ENCODE data around the gene HES7. TPM values are rescaled to one million over a fixed set of nuclear protein-coding genes. Genes with fewer than 3 reads are reported as not detected.

HES7 gene
- total and polyA plus RNA-seq, 4 donors = 0.19 to 1.6 (median 0.30) TPM; not detected in 1

GRCh38 chr17:8089728-8090127 is 34.2 kb downstream of the HES7 start:
- Histone ChIP-seq H3K4me3 (ENCODE audit: low read length in 2 of 2) (no peak overlapping the region), H3K27ac (ENCODE audit: low read depth in 1 of 2, low read length in 2 of 2) (no peak overlapping the region), H3K27me3 (ENCODE audit: control insufficient read depth in 1 of 2, insufficient read depth in 2 of 2, low read length in 1 of 2) (peaks cover 0 to 2% of the 10 kb centered on the region in 2 donors), H3K4me1 (ENCODE audit: control insufficient read depth in 1 of 2, insufficient read depth in 2 of 2, low read length in 2 of 2) (no peaks in the 10 kb centered on the region), H3K9me3 (ENCODE audit: control insufficient read depth, low read length) (no peaks in the 10 kb centered on the region), H3K36me3 (ENCODE audit: control insufficient read depth in 1 of 2, insufficient read depth in 2 of 2, low read length in 1 of 2) (no peaks in the 10 kb centered on the region)
- intact Hi-C loops (cut with DNase I) = loop anchor here in 1 of 2 donors (10.0 kb wide), 1 partner anchor 215 kb away; no protein-coding TSS in a partner anchor
- ATAC-seq (ENCODE audit: low FRiP score) = no peak
- no peak for DNase-seq
- WGBS, 2 donors = 61 to 65% methylated on average over 6 of the region's 6 CpGs

GRCh38 chr17:8087952-8088230 is 36.0 kb downstream of the HES7 start:
- DNase-seq (no peak), ATAC-seq (ENCODE audit: low FRiP score) (no peak)
- Histone ChIP-seq H3K4me3 (ENCODE audit: low read length in 2 of 2) (no peak overlapping the region), H3K27ac (ENCODE audit: low read depth in 1 of 2, low read length in 2 of 2) (no peak overlapping the region), H3K27me3 (ENCODE audit: control insufficient read depth in 1 of 2, insufficient read depth in 2 of 2, low read length in 1 of 2) (peaks cover 0 to 2% of the 10 kb centered on the region in 2 donors), H3K4me1 (ENCODE audit: control insufficient read depth in 1 of 2, insufficient read depth in 2 of 2, low read length in 2 of 2) (no peaks in the 10 kb centered on the region), H3K9me3 (ENCODE audit: control insufficient read depth, low read length) (no peaks in the 10 kb centered on the region), H3K36me3 (ENCODE audit: control insufficient read depth in 1 of 2, insufficient read depth in 2 of 2, low read length in 1 of 2) (no peaks in the 10 kb centered on the region)
- intact Hi-C loops (cut with DNase I) = no loop called here
- 62 to 66% methylated on average over 5 of the region's 5 CpGs for WGBS, 2 donors

- Histone ChIP-seq H3K9me3 (ENCODE audit: control insufficient read depth, low read length) (no peaks in the 10 kb centered on the region), H3K36me3 (ENCODE audit: control insufficient read depth in 1 of 2, insufficient read depth in 2 of 2, low read length in 1 of 2) (no peaks in the 10 kb centered on the region), H3K4me1 (ENCODE audit: control insufficient read depth in 1 of 2, insufficient read depth in 2 of 2, low read length in 2 of 2) (no peaks in the 10 kb centered on the region), H3K27me3 (ENCODE audit: control insufficient read depth in 1 of 2, insufficient read depth in 2 of 2, low read length in 1 of 2) (peaks cover 0 to 2% of the 10 kb centered on the region in 2 donors), H3K4me3 (ENCODE audit: low read length in 2 of 2) (no peak within 1 kb of the TSS), H3K27ac (ENCODE audit: low read depth in 1 of 2, low read length in 2 of 2) (no peak within 1 kb of the TSS)
- no peak for DNase-seq
- intact Hi-C loops (cut with DNase I) = no loop called here
- WGBS, 2 donors = 84 to 87% methylated on average over 18 to 20 of the region's 20 CpGs
- ATAC-seq (ENCODE audit: low FRiP score) = peak; percentile 8
These were observed 36.6 kb downstream of the HES7 start, which contains the start of gene ALOX12B for GRCh38 chr17:8087075-8087951. Gene ALOX12B, minus strand, starts transcription at chr17:8087716. Its CDS starts 274 bp downstream, at chr17:8087442.

- H3K4me3 ChIP-seq (ENCODE audit: low read length in 2 of 2) = no peak overlapping the region
- no peaks in the 10 kb centered on the region for H3K36me3 ChIP-seq (ENCODE audit: control insufficient read depth in 1 of 2, insufficient read depth in 2 of 2, low read length in 1 of 2)
- WGBS, 2 donors = 88 to 95% methylated on average over 6 of the region's 6 CpGs
- intact Hi-C loops (cut with DNase I) = no loop called here
- ATAC-seq (ENCODE audit: low FRiP score) = no peak
- DNase-seq = peak in 1 of 2 donors; percentile 34
- H3K9me3 ChIP-seq (ENCODE audit: control insufficient read depth, low read length) = no peaks in the 10 kb centered on the region
- no peaks in the 10 kb centered on the region for H3K27me3 ChIP-seq (ENCODE audit: control insufficient read depth in 1 of 2, insufficient read depth in 2 of 2, low read length in 1 of 2)
- no peaks in the 10 kb centered on the region for H3K4me1 ChIP-seq (ENCODE audit: control insufficient read depth in 1 of 2, insufficient read depth in 2 of 2, low read length in 2 of 2)
- H3K27ac ChIP-seq (ENCODE audit: low read depth in 1 of 2, low read length in 2 of 2) = no peak overlapping the region
These were observed 39.7 kb downstream of the HES7 start for GRCh38 chr17:8084250-8084649.

GRCh38 chr17:8082292-8082691 is 41.6 kb downstream of the HES7 start:
- Histone ChIP-seq H3K9me3 (ENCODE audit: control insufficient read depth, low read length) (no peaks in the 10 kb centered on the region), H3K4me1 (ENCODE audit: control insufficient read depth in 1 of 2, insufficient read depth in 2 of 2, low read length in 2 of 2) (no peaks in the 10 kb centered on the region), H3K27me3 (ENCODE audit: control insufficient read depth in 1 of 2, insufficient read depth in 2 of 2, low read length in 1 of 2) (no peaks in the 10 kb centered on the region), H3K27ac (ENCODE audit: low read depth in 1 of 2, low read length in 2 of 2) (no peak overlapping the region), H3K36me3 (ENCODE audit: control insufficient read depth in 1 of 2, insufficient read depth in 2 of 2, low read length in 1 of 2) (no peaks in the 10 kb centered on the region), H3K4me3 (ENCODE audit: low read length in 2 of 2) (no peak overlapping the region)
- intact Hi-C loops (cut with DNase I) = no loop called here
- DNase-seq (peak in 1 of 2 donors; percentile 9), ATAC-seq (ENCODE audit: low FRiP score) (no peak)
- 88% methylated on average over 10 of the region's 10 CpGs for WGBS, 2 donors

- DNase-seq (no peak), ATAC-seq (ENCODE audit: low FRiP score) (no peak)
- intact Hi-C loops (cut with DNase I) = no loop called here
- WGBS, 2 donors = 93 to 94% methylated on average over 3 of the region's 3 CpGs
- Histone ChIP-seq H3K9me3 (ENCODE audit: control insufficient read depth, low read length) (no peaks in the 10 kb centered on the region), H3K4me1 (ENCODE audit: control insufficient read depth in 1 of 2, insufficient read depth in 2 of 2, low read length in 2 of 2) (no peaks in the 10 kb centered on the region), H3K27ac (ENCODE audit: low read depth in 1 of 2, low read length in 2 of 2) (no peak overlapping the region), H3K27me3 (ENCODE audit: control insufficient read depth in 1 of 2, insufficient read depth in 2 of 2, low read length in 1 of 2) (no peaks in the 10 kb centered on the region), H3K36me3 (ENCODE audit: control insufficient read depth in 1 of 2, insufficient read depth in 2 of 2, low read length in 1 of 2) (no peaks in the 10 kb centered on the region), H3K4me3 (ENCODE audit: low read length in 2 of 2) (no peak overlapping the region)
These were observed 42.0 kb downstream of the HES7 start for GRCh38 chr17:8081876-8082275.

GRCh38 chr17:8080799-8081219 is 43.1 kb downstream of the HES7 start:
- H3K27ac ChIP-seq (ENCODE audit: low read depth in 1 of 2, low read length in 2 of 2) = no peak overlapping the region
- no peak for ATAC-seq (ENCODE audit: low FRiP score)
- 28 to 31% methylated on average over 15 to 17 of the region's 17 CpGs for WGBS, 2 donors
- H3K27me3 ChIP-seq (ENCODE audit: control insufficient read depth in 1 of 2, insufficient read depth in 2 of 2, low read length in 1 of 2) = no peaks in the 10 kb centered on the region
- no peaks in the 10 kb centered on the region for H3K36me3 ChIP-seq (ENCODE audit: control insufficient read depth in 1 of 2, insufficient read depth in 2 of 2, low read length in 1 of 2)
- peak in 1 of 2 donors; percentile 37 for DNase-seq
- no peak overlapping the region for H3K4me3 ChIP-seq (ENCODE audit: low read length in 2 of 2)
- intact Hi-C loops (cut with DNase I) = no loop called here
- H3K4me1 ChIP-seq (ENCODE audit: control insufficient read depth in 1 of 2, insufficient read depth in 2 of 2, low read length in 2 of 2) = no peaks in the 10 kb centered on the region
- H3K9me3 ChIP-seq (ENCODE audit: control insufficient read depth, low read length) = no peaks in the 10 kb centered on the region

- H3K4me1 ChIP-seq (ENCODE audit: control insufficient read depth in 1 of 2, insufficient read depth in 2 of 2, low read length in 2 of 2) = no peaks in the 10 kb centered on the region
- no peaks in the 10 kb centered on the region for H3K9me3 ChIP-seq (ENCODE audit: control insufficient read depth, low read length)
- H3K27ac ChIP-seq (ENCODE audit: low read depth in 1 of 2, low read length in 2 of 2) = no peak overlapping the region
- H3K36me3 ChIP-seq (ENCODE audit: control insufficient read depth in 1 of 2, insufficient read depth in 2 of 2, low read length in 1 of 2) = no peaks in the 10 kb centered on the region
- ATAC-seq (ENCODE audit: low FRiP score) (peak; percentile 27), DNase-seq (no peak)
- intact Hi-C loops (cut with DNase I) = no loop called here
- 15 to 18% methylated on average over 25 of the region's 25 CpGs for WGBS, 2 donors
- no peaks in the 10 kb centered on the region for H3K27me3 ChIP-seq (ENCODE audit: control insufficient read depth in 1 of 2, insufficient read depth in 2 of 2, low read length in 1 of 2)
- H3K4me3 ChIP-seq (ENCODE audit: low read length in 2 of 2) = no peak overlapping the region
These were observed 43.6 kb downstream of the HES7 start for GRCh38 chr17:8080208-8080798.
